Stomach (tissue), 9 donors: Measurements from ENCODE around the gene SPTLC2. TPM values are rescaled to one million over a fixed set of nuclear protein-coding genes. Genes with fewer than 3 reads are reported as not detected.
A peak's percentile ranks its signal among the peaks of the same experiment; 100 is the strongest.

Experiments
- DNase-seq, 2 donors: peaks; one replicate each; pipeline versions ENCODE4 v3.0.0 to v3.0.0-alpha.2; 2013 to 2019
- H3K27ac ChIP-seq, 5 donors: fragments of 200-600 bp in 4 of 5; sonication (generic) in 4 of 5; one replicate each; pipeline ENCODE4 v1.5.1; 2013 to 2019; ENCODE audit warnings: mild to moderate bottlenecking in 1 of 5, moderate library complexity in 1 of 5
- H3K27me3 ChIP-seq, 3 donors: fragments of 200-600 bp; sonication (generic); one replicate each; pipeline ENCODE4 v1.5.1; 2017 to 2019; ENCODE audit warnings: mixed run types in 1 of 3
- H3K36me3 ChIP-seq, 4 donors: fragments of 200-600 bp; sonication (generic); 1 replicate in 3 of 4; 2 replicates in 1 of 4; pipeline ENCODE4 v1.5.1; 2016 to 2019
- H3K4me1 ChIP-seq, 4 donors: fragments of 200-600 bp; sonication (generic); one replicate each; pipeline ENCODE4 v1.5.1; 2016 to 2019
- H3K4me3 ChIP-seq, 4 donors: fragments of 200-600 bp; sonication (generic) in 3 of 4; one replicate each; pipeline ENCODE4 v1.5.1; 2016 to 2019; ENCODE audit warnings: mild to moderate bottlenecking in 1 of 4
- H3K9me3 ChIP-seq, 4 donors: fragments of 200-600 bp; sonication (generic); one replicate each; pipeline ENCODE4 v1.5.1; 2016 to 2019
- EP300 ChIP-seq: sonication (generic); formaldehyde crosslinking; IDR thresholded peaks from one replicate; pipeline ENCODE4 v1.6.1; 2017; ENCODE audit warnings: antibody characterized with exemption
- POLR2A ChIP-seq, 4 donors: fragments of 450-650 bp; IDR thresholded peaks; one replicate each; pipeline ENCODE4 v1.6.1; 2016; ENCODE audit warnings: antibody characterized with exemption in 4 of 4, control low read depth in 2 of 4, mild to moderate bottlenecking in 1 of 4, moderate library complexity in 1 of 4
- POLR2AphosphoS5 ChIP-seq, 3 donors: sonication (generic); formaldehyde crosslinking; IDR thresholded peaks; one replicate each; pipeline ENCODE4 v1.6.1; 2016; ENCODE audit warnings: antibody characterized with exemption in 3 of 3
- WGBS, 5 donors: extraction: QIAGEN DNeasy Blood & Tissue Kit in 3 of 5; methylation state at CpG; one replicate each; pipeline versions ENCODE4 v1.1.5 to v1.1.7; 2013 to 2018; 5-methylcytosine and 5-hydroxymethylcytosine counted together
- intact Hi-C: fragments of 100-400 bp; cut with DNase I; formaldehyde crosslinking; loops from one replicate; pipeline ENCODE4 v1.15.1; 2023; ENCODE audit warnings: low total_unique reads
- polyA plus RNA-seq, 3 donors: library from polyadenylated mRNA; stranded (reverse); fragments of 200-250 nt; gene quantifications; one replicate each; pipeline ENCODE4 v1.2.3, GENCODE V29; 2013
- total RNA-seq, 5 donors: library from RNA; depleted of rRNA; stranded (reverse); fragments of >200 nt; gene quantifications; one replicate each; pipeline versions ENCODE4 v1.1.0 to v1.2.3, GENCODE V29; 2014 to 2016
- TF ChIP-seq, protein P1 (sequence below), 7 experiments: fragments of 450-650 bp in 4 of 7; fragments of 200-600 bp in 3 of 7; sonication (generic) in 3 of 7; IDR thresholded peaks; one replicate each; pipeline ENCODE4 v1.5.1; 2016 to 2019; ENCODE audit warnings: antibody characterized with exemption in 7 of 7, control low read depth in 2 of 7, mild to moderate bottlenecking in 1 of 7
- donor health status: healthy with polysubstance abuse.
- donor health status: Bipolar disorder and iron deficiency.
- donor health status: healthy.

The SPTLC2 gene
- total and polyA plus RNA-seq, 8 donors, result 3.4 to 97.5 (median 13.6) TPM

DNA sequence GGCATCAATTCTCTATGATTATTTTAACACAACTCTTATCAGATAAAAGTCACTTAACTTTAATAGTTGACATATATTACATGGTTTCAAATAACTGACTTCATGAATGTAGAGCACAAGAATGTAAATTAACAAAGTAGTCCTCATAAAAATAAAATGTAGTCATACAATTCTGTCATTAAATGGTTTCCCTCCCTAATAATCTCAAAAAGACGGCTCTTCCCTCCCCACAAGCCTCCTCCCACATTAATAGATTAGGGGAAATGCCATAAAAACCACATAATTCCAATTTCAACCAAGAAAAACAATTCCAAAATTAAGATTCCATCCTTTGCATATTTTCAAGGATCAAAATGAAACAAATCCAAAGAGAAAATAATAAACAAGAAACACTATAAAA is 36.7 kb downstream of the SPTLC2 start:
- DNase-seq, result no peak
- intact Hi-C loops, result no loop called here
- peaks cover 0 to 34% (median 30%) of the 10 kb centered on the region in 4 donors for H3K36me3 ChIP-seq
- no peaks in the 10 kb centered on the region for H3K9me3 ChIP-seq
- no peak for TF ChIP-seq POLR2AphosphoS5 (IDR thresholded peaks at IDR 0.05)
- TF ChIP-seq, protein P1, sequence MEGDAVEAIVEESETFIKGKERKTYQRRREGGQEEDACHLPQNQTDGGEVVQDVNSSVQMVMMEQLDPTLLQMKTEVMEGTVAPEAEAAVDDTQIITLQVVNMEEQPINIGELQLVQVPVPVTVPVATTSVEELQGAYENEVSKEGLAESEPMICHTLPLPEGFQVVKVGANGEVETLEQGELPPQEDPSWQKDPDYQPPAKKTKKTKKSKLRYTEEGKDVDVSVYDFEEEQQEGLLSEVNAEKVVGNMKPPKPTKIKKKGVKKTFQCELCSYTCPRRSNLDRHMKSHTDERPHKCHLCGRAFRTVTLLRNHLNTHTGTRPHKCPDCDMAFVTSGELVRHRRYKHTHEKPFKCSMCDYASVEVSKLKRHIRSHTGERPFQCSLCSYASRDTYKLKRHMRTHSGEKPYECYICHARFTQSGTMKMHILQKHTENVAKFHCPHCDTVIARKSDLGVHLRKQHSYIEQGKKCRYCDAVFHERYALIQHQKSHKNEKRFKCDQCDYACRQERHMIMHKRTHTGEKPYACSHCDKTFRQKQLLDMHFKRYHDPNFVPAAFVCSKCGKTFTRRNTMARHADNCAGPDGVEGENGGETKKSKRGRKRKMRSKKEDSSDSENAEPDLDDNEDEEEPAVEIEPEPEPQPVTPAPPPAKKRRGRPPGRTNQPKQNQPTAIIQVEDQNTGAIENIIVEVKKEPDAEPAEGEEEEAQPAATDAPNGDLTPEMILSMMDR (IDR thresholded peaks at IDR 0.05), result no peak
- TF ChIP-seq EP300, result no peak
- no peak for TF ChIP-seq POLR2A (IDR thresholded peaks at IDR 0.05)
- no peak overlapping the region for H3K4me3 ChIP-seq
- H3K4me1 ChIP-seq, result peaks cover 17 to 52% (median 31%) of the 10 kb centered on the region in 4 donors
- H3K27me3 ChIP-seq, result no peaks in the 10 kb centered on the region
- WGBS, 5 donors, result 63 to 79% (median 73%) methylated on average over 1 of the region's 1 CpG
- H3K27ac ChIP-seq, result peak overlapping the region in 1 of 5 donors; percentile 52

DNA sequence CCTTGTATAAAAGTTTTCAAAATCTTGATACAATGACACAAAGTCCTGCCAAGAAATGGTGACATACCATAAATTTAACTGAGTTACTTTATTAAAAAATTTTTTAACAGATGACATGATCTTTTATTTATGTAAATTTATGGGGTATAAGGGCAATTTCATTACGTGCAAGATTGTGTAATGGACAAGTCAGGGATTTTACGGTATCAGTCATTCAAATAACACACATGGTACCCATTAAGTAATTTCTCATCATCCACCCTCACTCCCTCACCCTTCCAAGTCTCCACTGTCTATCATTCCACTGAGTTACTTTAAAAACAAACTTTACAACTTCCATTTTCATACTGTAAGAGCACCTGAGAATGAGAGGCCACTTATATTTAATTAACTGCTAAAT is 37.4 kb downstream of the SPTLC2 start:
- Histone ChIP-seq H3K27ac (no peak overlapping the region), H3K9me3 (no peaks in the 10 kb centered on the region), H3K4me3 (no peak overlapping the region), H3K36me3 (peaks cover 0 to 40% (median 35%) of the 10 kb centered on the region in 4 donors), H3K27me3 (no peaks in the 10 kb centered on the region), H3K4me1 (peaks cover 17 to 45% (median 29%) of the 10 kb centered on the region in 4 donors)
- TF ChIP-seq, protein P1 (IDR thresholded peaks at IDR 0.05), result no peak
- TF ChIP-seq POLR2A (IDR thresholded peaks at IDR 0.05), result no peak
- no peak for TF ChIP-seq POLR2AphosphoS5 (IDR thresholded peaks at IDR 0.05)
- no peak for TF ChIP-seq EP300
- intact Hi-C loops, result no loop called here
- WGBS, 5 donors, result 82 to 93% (median 88%) methylated on average over 2 of the region's 2 CpGs
- DNase-seq, result no peak

DNA sequence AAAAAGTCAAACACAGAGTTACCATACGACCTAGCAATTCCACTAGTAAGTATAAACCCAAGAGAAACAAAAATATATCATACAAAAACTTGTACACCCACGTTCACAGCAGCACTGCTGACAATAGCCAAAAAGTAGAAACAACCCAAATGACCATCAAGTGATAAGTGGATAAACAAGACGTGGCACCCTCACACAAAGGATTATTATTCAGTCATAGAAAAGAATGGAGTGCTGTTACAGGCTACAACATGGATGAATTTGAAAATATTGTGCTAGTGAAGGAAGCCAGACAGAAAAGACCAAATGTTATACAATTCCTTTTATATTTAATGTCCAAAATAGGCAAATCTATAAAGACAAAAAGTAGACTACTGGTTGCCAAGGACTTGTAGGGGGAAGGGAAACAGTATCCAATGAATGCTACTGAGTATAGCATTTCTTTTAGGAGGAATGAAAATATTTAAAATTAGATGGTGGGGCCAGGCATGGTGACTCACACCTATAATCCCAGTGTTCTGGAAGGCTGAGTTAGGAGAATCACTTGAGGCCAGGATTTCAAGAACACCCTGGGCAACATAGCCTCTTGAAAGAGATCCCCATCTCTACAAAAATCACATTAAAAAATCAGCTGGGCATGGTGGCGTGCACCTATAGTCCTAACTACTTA is 41.9 kb downstream of the SPTLC2 start:
- Histone ChIP-seq H3K9me3 (no peaks in the 10 kb centered on the region), H3K27me3 (no peaks in the 10 kb centered on the region), H3K4me1 (peaks cover 0 to 18% (median 2%) of the 10 kb centered on the region in 4 donors), H3K36me3 (peaks cover 6 to 63% (median 50%) of the 10 kb centered on the region in 4 donors), H3K4me3 (no peak overlapping the region), H3K27ac (no peak overlapping the region)
- no peak for TF ChIP-seq POLR2AphosphoS5 (IDR thresholded peaks at IDR 0.05)
- TF ChIP-seq, protein P1 (IDR thresholded peaks at IDR 0.05), result no peak
- TF ChIP-seq POLR2A (IDR thresholded peaks at IDR 0.05), result no peak
- TF ChIP-seq EP300, result no peak
- WGBS, 5 donors, result 39 to 62% (median 47%) methylated on average over 4 of the region's 4 CpGs
- no peak for DNase-seq
- intact Hi-C loops, result no loop called here

DNA sequence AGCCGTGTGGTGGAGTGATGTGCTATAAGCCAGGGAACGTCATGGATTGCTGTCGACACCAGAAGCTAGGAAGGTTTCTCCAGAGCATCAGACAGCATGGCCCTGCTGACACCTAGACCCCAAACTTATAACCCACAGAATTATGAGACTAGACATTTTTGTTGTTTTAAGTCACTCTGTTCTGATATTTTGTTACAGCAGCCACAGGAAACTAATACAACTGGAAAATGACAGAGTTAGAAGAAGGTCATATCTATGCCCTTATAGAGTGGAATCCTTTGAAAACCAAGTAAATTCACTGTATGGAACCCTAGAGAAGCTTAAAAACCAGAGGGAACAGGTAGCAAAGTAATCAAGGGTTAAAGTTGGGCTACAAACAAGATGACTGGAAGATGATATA is 42.5 kb downstream of the SPTLC2 start:
- Histone ChIP-seq H3K4me3 (no peak overlapping the region), H3K27ac (no peak overlapping the region), H3K36me3 (peaks cover 6 to 69% (median 53%) of the 10 kb centered on the region in 4 donors), H3K9me3 (no peaks in the 10 kb centered on the region), H3K27me3 (no peaks in the 10 kb centered on the region), H3K4me1 (peaks cover 0 to 17% (median 0%) of the 10 kb centered on the region in 4 donors)
- TF ChIP-seq EP300, result no peak
- no peak for DNase-seq
- intact Hi-C loops, result no loop called here
- WGBS, 5 donors, result 95 to 99% (median 98%) methylated on average over 3 of the region's 3 CpGs

DNA sequence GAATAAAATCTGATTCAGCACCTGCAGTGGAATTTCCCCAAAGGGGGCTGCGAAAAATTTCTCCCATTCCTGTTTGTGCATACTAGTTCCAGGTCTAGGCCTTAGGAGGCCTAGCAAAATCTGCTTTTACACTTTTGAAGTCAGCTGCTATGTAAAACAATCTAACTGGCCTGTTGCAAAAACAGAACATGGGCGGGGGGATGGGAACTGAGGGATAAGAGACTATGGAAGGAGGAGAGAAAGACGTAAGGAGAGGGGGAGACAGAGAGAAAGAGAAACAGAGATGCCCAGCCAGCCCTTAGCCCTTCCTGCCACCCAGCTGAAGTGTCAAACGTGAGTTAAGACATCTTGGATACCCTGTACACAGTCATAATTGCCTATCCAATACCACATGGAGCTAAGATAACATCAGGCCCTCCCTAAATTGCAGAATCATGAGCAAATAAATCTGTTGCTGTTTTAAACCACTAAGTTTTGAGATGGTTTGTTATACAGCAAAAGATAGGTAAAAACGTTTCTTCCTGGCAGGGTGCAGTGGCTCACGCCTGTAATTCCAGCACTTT is 45.6 kb downstream of the SPTLC2 start:
- no peak for DNase-seq
- no peak for TF ChIP-seq POLR2AphosphoS5 (IDR thresholded peaks at IDR 0.05)
- TF ChIP-seq, protein P1 (IDR thresholded peaks at IDR 0.05), result no peak
- TF ChIP-seq EP300, result no peak
- no peak for TF ChIP-seq POLR2A (IDR thresholded peaks at IDR 0.05)
- no peak overlapping the region for H3K27ac ChIP-seq
- WGBS, 5 donors, result 62 to 76% (median 67%) methylated on average over 6 of the region's 6 CpGs
- peaks cover 0 to 13% (median 0%) of the 10 kb centered on the region in 4 donors for H3K4me1 ChIP-seq
- intact Hi-C loops, result no loop called here
- H3K27me3 ChIP-seq, result no peaks in the 10 kb centered on the region
- H3K36me3 ChIP-seq, result peaks cover 6 to 74% (median 48%) of the 10 kb centered on the region in 4 donors
- H3K4me3 ChIP-seq, result no peak overlapping the region
- no peaks in the 10 kb centered on the region for H3K9me3 ChIP-seq
